GM23338 (cell line): Measurements from ENCODE around the gene TTBK2. TPM values are rescaled to one million over a fixed set of nuclear protein-coding genes. Genes with fewer than 3 reads are reported as not detected.

Source experiments
- ATAC-seq: fragments of 200-7000 bp; cut with Tn5 transposase; 3 replicates; pipeline ENCODE4 v1.9.1; 2020
- DNase-seq: peaks from one replicate; pipeline ENCODE4 v3.0.0-alpha.2; 2015; ENCODE audit warnings: low spot score
- H2AFZ ChIP-seq: fragments of 200-600 bp; sonication (generic); 2 replicates; pipeline ENCODE4 v1.8.0; 2016; ENCODE audit warnings: antibody characterized with exemption, mild to moderate bottlenecking, moderate library complexity
- H3F3A ChIP-seq: fragments of 200-600 bp; sonication (generic); replicated peaks from 2 replicates; pipeline ENCODE4 v1.8.0; 2017; ENCODE audit warnings: antibody characterized with exemption, mixed run types, low read depth
- H3K27ac ChIP-seq: fragments of 200-600 bp; sonication (generic); 2 replicates; pipeline ENCODE4 v1.6.1; 2016; ENCODE audit warnings: low read depth
- H3K27me3 ChIP-seq: fragments of 200-600 bp; sonication (generic); 2 replicates; pipeline ENCODE4 v1.8.0; 2016; ENCODE audit warnings: mild to moderate bottlenecking, mixed run types, moderate library complexity; ENCODE audit not compliant: insufficient read depth
- H3K36me3 ChIP-seq: fragments of 200-600 bp; sonication (generic); 2 replicates; pipeline ENCODE4 v1.8.0; 2016; ENCODE audit warnings: mild to moderate bottlenecking; ENCODE audit not compliant: insufficient read depth
- H3K4me1 ChIP-seq: fragments of 200-600 bp; sonication (generic); 2 replicates; pipeline ENCODE4 v1.8.0; 2016; ENCODE audit warnings: mild to moderate bottlenecking, moderate library complexity; ENCODE audit not compliant: insufficient read depth
- H3K4me2 ChIP-seq: fragments of 200-600 bp; sonication (generic); 2 replicates; pipeline ENCODE4 v1.7.1; 2017; ENCODE audit warnings: mixed run types
- H3K4me3 ChIP-seq: fragments of 200-600 bp; sonication (generic); 2 replicates; pipeline ENCODE4 v1.6.1; 2016; ENCODE audit warnings: mixed run types
- H3K79me2 ChIP-seq: fragments of 200-600 bp; sonication (generic); replicated peaks from 2 replicates; pipeline ENCODE4 v1.8.0; 2017; ENCODE audit warnings: mild to moderate bottlenecking; ENCODE audit not compliant: insufficient read depth
- H3K9me2 ChIP-seq: fragments of 200-600 bp; sonication (generic); 2 replicates; pipeline ENCODE4 v1.8.0; 2017; ENCODE audit not compliant: insufficient read depth
- H4K20me1 ChIP-seq: fragments of 200-600 bp; sonication (generic); replicated peaks from 2 replicates; pipeline ENCODE4 v1.8.0; 2017; ENCODE audit warnings: mild to moderate bottlenecking; ENCODE audit not compliant: insufficient read depth
- H3K27ac Mint-ChIP-seq: 2 replicates; pipeline ENCODE4 v1.8.0; 2020; ENCODE audit warnings: inconsistent platforms, mild to moderate bottlenecking, moderate library complexity, mixed read lengths
- H3K27me3 Mint-ChIP-seq: 3 replicates; pipeline ENCODE4 v1.8.0; 2022; ENCODE audit warnings: low read depth, mild to moderate bottlenecking, moderate library complexity, mixed read lengths, inconsistent platforms; ENCODE audit not compliant: insufficient read depth, poor library complexity
- H3K36me3 Mint-ChIP-seq: 3 replicates; pipeline ENCODE4 v1.8.0; 2021; ENCODE audit warnings: low read depth, mild to moderate bottlenecking, inconsistent platforms, moderate library complexity, mixed read lengths
- H3K4me1 Mint-ChIP-seq: 3 replicates; pipeline ENCODE4 v1.8.0; 2020; ENCODE audit warnings: mild to moderate bottlenecking, inconsistent platforms, mixed read lengths
- H3K4me3 Mint-ChIP-seq: 3 replicates; pipeline ENCODE4 v1.8.0; 2021; ENCODE audit warnings: moderate library complexity, mild to moderate bottlenecking, inconsistent platforms, mixed read lengths
- H3K9me3 Mint-ChIP-seq: 3 replicates; pipeline ENCODE4 v1.8.0; 2020; ENCODE audit warnings: moderate library complexity, mild to moderate bottlenecking, inconsistent platforms, mixed read lengths
- EZH2 ChIP-seq: fragments of 200-600 bp; sonication (generic); IDR thresholded peaks from one replicate; pipeline ENCODE4 v1.8.0; 2017; ENCODE audit warnings: antibody characterized with exemption, mild to moderate bottlenecking, low read depth; ENCODE audit not compliant: unreplicated experiment
- EZH2phosphoT487 ChIP-seq: fragments of 200-600 bp; sonication (generic); IDR thresholded peaks from one replicate; pipeline ENCODE4 v1.8.1; 2018; ENCODE audit warnings: antibody characterized with exemption; ENCODE audit not compliant: unreplicated experiment
- NANOG ChIP-seq: IDR thresholded peaks from 2 replicates; pipeline ENCODE4 v1.6.1; 2016; ENCODE audit warnings: antibody characterized with exemption, borderline replicate concordance
- POLR2AphosphoS5 ChIP-seq: IDR thresholded peaks from 2 replicates; pipeline ENCODE4 v1.6.1; 2016; ENCODE audit warnings: antibody characterized with exemption, low read depth
- ZNF114 ChIP-seq: fragments of 250-450 bp; sonication (Bioruptor Pico); IDR thresholded peaks from 2 replicates; pipeline ENCODE4 v1.5.0; 2020; ENCODE audit warnings: mild to moderate bottlenecking, moderate library complexity
- polyA plus RNA-seq: library from polyadenylated mRNA; unstranded; fragments of >200 nt; fragmentation: Nextera tagmentation; extraction: Ambion mirVana; gene quantifications from 2 replicates; pipeline ENCODE4 v1.2.1, GENCODE V29; 2016
- total RNA-seq: library from RNA; depleted of rRNA; stranded (reverse); fragments of >200 nt; shearing (Covaris generic); gene quantifications from 2 replicates; pipeline ENCODE4 v1.2.3, GENCODE V29; 2014
- TF ChIP-seq, protein P1 (sequence below), 2 experiments: fragments of 200-600 bp in 1 of 2; sonication (generic) in 1 of 2; conservative IDR thresholded peaks; 2 replicates each; pipeline versions ENCODE4 v1.5.1 to v1.6.1; 2016 to 2017; ENCODE audit warnings: antibody characterized with exemption in 2 of 2, low read depth in 2 of 2, mild to moderate bottlenecking in 2 of 2, moderate library complexity in 1 of 2
- TF ChIP-seq, protein P2 (sequence below): IDR thresholded peaks from 2 replicates; pipeline ENCODE4 v1.6.1; 2016; ENCODE audit warnings: antibody characterized with exemption
- TF ChIP-seq, protein P3 (sequence below): IDR thresholded peaks from one replicate; pipeline ENCODE4 v1.6.1; 2018; ENCODE audit warnings: antibody characterized with exemption; ENCODE audit not compliant: unreplicated experiment
- TF ChIP-seq, protein P4 (sequence below): fragments of 250-450 bp; sonication (Bioruptor Pico); IDR thresholded peaks from 2 replicates; pipeline ENCODE4 v1.5.0; 2020; ENCODE audit warnings: mild to moderate bottlenecking, moderate library complexity

TTBK2 gene
- total and polyA plus RNA-seq, 2 experiments from 2014 or later, result 5.8 to 15.9 TPM

DNA sequence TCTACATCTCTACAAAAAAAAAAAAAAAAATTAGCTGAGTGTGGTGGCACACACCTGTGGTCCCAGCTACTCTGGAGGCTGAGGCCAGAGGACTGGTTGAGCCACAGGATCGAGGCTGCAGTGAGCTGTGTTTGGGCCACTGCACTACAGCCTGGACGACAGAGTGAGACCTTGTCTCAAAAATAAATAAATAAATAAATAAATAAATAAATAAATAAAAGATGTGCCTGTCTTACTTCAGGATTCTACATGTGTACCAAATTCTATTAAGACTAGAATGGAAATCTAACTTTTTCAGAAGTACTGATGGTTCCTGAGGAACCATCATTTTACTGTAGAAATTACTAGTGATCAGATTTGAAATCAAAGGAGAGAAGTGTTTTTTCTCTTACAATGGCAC lies 51.9 kb downstream of the TTBK2 start:
- no peaks in the 10 kb centered on the region for H3F3A ChIP-seq
- ATAC-seq (no peak), DNase-seq (no peak)
- H3K4me1 ChIP-seq, result no peaks in the 10 kb centered on the region
- H3K79me2 ChIP-seq, result no peaks in the 10 kb centered on the region
- no peak overlapping the region for H3K4me3 Mint-ChIP-seq
- H2AFZ ChIP-seq, result no peak overlapping the region
- H3K36me3 ChIP-seq, result no peaks in the 10 kb centered on the region
- no peaks in the 10 kb centered on the region for H3K9me3 Mint-ChIP-seq
- H3K36me3 Mint-ChIP-seq, result 0 out of 3 replicates have a peak, but pooled peaks cover 4% of the 10 kb centered on the region
- TF ChIP-seq, protein P1, sequence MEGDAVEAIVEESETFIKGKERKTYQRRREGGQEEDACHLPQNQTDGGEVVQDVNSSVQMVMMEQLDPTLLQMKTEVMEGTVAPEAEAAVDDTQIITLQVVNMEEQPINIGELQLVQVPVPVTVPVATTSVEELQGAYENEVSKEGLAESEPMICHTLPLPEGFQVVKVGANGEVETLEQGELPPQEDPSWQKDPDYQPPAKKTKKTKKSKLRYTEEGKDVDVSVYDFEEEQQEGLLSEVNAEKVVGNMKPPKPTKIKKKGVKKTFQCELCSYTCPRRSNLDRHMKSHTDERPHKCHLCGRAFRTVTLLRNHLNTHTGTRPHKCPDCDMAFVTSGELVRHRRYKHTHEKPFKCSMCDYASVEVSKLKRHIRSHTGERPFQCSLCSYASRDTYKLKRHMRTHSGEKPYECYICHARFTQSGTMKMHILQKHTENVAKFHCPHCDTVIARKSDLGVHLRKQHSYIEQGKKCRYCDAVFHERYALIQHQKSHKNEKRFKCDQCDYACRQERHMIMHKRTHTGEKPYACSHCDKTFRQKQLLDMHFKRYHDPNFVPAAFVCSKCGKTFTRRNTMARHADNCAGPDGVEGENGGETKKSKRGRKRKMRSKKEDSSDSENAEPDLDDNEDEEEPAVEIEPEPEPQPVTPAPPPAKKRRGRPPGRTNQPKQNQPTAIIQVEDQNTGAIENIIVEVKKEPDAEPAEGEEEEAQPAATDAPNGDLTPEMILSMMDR (conservative IDR thresholded peaks at IDR 0.05; ENCODE audit: low read depth in 2 of 2), result no peak
- TF ChIP-seq NANOG, result no peak
- TF ChIP-seq EZH2, result no peak
- TF ChIP-seq, protein P2, sequence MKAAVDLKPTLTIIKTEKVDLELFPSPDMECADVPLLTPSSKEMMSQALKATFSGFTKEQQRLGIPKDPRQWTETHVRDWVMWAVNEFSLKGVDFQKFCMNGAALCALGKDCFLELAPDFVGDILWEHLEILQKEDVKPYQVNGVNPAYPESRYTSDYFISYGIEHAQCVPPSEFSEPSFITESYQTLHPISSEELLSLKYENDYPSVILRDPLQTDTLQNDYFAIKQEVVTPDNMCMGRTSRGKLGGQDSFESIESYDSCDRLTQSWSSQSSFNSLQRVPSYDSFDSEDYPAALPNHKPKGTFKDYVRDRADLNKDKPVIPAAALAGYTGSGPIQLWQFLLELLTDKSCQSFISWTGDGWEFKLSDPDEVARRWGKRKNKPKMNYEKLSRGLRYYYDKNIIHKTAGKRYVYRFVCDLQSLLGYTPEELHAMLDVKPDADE, result no peak
- H3K27me3 Mint-ChIP-seq, result no peaks in the 10 kb centered on the region
- H3K9me2 ChIP-seq, result no peaks in the 10 kb centered on the region
- no peaks in the 10 kb centered on the region for H3K27me3 ChIP-seq
- no peaks in the 10 kb centered on the region for H4K20me1 ChIP-seq
- no peak overlapping the region for H3K27ac ChIP-seq
- H3K4me1 Mint-ChIP-seq, result no peaks in the 10 kb centered on the region
- H3K4me2 ChIP-seq, result no peak overlapping the region
- no peak overlapping the region for H3K27ac Mint-ChIP-seq
- no peak overlapping the region for H3K4me3 ChIP-seq

DNA sequence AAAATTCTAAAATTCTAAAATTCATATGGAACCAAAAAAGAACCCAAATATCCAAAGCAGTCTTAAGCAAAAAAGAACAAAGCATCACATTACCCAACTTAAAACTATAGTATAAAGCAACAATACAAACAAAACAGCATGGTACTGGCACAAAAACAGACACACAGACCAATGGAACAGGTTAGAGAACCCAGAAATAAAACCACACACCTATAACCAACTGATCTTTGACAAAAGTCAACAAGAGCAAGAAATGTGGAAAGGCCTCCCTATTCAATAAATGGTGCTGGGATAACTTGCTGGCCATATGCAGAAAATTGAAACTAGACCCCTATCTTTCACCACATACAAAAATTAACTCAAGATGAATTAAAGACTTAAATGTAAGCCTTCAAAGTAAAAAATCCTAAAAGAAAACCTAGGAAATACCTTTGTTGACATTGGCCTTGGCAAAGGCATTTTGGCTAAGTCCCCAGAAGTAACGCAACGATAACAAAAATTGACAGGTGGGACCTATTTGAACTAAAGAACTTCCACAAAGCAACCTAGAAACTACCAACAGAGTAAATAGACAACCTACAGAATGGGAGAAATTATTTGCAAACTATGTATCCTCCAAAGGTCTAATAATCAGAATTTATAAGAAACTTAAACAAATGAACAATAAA lies 56.9 kb downstream of the TTBK2 start:
- Histone ChIP-seq H3K9me2 (no peaks in the 10 kb centered on the region), H3K27ac (no peak overlapping the region), H3K36me3 (no peaks in the 10 kb centered on the region), H4K20me1 (no peaks in the 10 kb centered on the region), H3K79me2 (no peaks in the 10 kb centered on the region), H3K4me2 (no peak overlapping the region), H3K27me3 (no peaks in the 10 kb centered on the region), H3F3A (no peaks in the 10 kb centered on the region), H2AFZ (no peak overlapping the region), H3K4me1 (no peaks in the 10 kb centered on the region), H3K4me3 (no peak overlapping the region)
- Mint-ChIP-seq H3K4me1 (no peaks in the 10 kb centered on the region), H3K4me3 (no peak overlapping the region), H3K9me3 (no peaks in the 10 kb centered on the region), H3K36me3 (peaks cover 4% of the 10 kb centered on the region; the same call in 1 of the 3 replicates), H3K27ac (no peak overlapping the region), H3K27me3 (no peaks in the 10 kb centered on the region)
- DNase-seq, result no peak
- no peak for ATAC-seq
- TF ChIP-seq ZNF114 (no peak), EZH2phosphoT487 (no peak), POLR2AphosphoS5 (no peak)
- TF ChIP-seq, protein P3, sequence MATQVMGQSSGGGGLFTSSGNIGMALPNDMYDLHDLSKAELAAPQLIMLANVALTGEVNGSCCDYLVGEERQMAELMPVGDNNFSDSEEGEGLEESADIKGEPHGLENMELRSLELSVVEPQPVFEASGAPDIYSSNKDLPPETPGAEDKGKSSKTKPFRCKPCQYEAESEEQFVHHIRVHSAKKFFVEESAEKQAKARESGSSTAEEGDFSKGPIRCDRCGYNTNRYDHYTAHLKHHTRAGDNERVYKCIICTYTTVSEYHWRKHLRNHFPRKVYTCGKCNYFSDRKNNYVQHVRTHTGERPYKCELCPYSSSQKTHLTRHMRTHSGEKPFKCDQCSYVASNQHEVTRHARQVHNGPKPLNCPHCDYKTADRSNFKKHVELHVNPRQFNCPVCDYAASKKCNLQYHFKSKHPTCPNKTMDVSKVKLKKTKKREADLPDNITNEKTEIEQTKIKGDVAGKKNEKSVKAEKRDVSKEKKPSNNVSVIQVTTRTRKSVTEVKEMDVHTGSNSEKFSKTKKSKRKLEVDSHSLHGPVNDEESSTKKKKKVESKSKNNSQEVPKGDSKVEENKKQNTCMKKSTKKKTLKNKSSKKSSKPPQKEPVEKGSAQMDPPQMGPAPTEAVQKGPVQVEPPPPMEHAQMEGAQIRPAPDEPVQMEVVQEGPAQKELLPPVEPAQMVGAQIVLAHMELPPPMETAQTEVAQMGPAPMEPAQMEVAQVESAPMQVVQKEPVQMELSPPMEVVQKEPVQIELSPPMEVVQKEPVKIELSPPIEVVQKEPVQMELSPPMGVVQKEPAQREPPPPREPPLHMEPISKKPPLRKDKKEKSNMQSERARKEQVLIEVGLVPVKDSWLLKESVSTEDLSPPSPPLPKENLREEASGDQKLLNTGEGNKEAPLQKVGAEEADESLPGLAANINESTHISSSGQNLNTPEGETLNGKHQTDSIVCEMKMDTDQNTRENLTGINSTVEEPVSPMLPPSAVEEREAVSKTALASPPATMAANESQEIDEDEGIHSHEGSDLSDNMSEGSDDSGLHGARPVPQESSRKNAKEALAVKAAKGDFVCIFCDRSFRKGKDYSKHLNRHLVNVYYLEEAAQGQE, result no peak
- TF ChIP-seq, protein P4, sequence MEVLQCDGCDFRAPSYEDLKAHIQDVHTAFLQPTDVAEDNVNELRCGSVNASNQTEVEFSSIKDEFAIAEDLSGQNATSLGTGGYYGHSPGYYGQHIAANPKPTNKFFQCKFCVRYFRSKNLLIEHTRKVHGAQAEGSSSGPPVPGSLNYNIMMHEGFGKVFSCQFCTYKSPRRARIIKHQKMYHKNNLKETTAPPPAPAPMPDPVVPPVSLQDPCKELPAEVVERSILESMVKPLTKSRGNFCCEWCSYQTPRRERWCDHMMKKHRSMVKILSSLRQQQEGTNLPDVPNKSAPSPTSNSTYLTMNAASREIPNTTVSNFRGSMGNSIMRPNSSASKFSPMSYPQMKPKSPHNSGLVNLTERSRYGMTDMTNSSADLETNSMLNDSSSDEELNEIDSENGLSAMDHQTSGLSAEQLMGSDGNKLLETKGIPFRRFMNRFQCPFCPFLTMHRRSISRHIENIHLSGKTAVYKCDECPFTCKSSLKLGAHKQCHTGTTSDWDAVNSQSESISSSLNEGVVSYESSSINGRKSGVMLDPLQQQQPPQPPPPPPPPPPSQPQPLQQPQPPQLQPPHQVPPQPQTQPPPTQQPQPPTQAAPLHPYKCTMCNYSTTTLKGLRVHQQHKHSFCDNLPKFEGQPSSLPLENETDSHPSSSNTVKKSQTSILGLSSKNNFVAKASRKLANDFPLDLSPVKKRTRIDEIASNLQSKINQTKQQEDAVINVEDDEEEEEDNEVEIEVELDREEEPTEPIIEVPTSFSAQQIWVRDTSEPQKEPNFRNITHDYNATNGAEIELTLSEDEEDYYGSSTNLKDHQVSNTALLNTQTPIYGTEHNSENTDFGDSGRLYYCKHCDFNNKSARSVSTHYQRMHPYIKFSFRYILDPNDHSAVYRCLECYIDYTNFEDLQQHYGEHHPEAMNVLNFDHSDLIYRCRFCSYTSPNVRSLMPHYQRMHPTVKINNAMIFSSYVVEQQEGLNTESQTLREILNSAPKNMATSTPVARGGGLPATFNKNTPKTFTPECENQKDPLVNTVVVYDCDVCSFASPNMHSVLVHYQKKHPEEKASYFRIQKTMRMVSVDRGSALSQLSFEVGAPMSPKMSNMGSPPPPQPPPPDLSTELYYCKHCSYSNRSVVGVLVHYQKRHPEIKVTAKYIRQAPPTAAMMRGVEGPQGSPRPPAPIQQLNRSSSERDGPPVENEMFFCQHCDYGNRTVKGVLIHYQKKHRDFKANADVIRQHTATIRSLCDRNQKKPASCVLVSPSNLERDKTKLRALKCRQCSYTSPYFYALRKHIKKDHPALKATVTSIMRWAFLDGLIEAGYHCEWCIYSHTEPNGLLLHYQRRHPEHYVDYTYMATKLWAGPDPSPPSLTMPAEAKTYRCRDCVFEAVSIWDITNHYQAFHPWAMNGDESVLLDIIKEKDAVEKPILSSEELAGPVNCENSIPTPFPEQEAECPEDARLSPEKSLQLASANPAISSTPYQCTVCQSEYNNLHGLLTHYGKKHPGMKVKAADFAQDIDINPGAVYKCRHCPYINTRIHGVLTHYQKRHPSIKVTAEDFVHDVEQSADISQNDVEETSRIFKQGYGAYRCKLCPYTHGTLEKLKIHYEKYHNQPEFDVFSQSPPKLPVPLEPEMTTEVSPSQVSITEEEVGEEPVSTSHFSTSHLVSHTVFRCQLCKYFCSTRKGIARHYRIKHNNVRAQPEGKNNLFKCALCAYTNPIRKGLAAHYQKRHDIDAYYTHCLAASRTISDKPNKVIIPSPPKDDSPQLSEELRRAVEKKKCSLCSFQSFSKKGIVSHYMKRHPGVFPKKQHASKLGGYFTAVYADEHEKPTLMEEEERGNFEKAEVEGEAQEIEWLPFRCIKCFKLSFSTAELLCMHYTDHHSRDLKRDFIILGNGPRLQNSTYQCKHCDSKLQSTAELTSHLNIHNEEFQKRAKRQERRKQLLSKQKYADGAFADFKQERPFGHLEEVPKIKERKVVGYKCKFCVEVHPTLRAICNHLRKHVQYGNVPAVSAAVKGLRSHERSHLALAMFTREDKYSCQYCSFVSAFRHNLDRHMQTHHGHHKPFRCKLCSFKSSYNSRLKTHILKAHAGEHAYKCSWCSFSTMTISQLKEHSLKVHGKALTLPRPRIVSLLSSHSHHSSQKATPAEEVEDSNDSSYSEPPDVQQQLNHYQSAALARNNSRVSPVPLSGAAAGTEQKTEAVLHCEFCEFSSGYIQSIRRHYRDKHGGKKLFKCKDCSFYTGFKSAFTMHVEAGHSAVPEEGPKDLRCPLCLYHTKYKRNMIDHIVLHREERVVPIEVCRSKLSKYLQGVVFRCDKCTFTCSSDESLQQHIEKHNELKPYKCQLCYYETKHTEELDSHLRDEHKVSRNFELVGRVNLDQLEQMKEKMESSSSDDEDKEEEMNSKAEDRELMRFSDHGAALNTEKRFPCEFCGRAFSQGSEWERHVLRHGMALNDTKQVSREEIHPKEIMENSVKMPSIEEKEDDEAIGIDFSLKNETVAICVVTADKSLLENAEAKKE (CRISPR knock-in tag), result no peak
